Regular cardiac myocyte (primary cell): Measurements from ENCODE around the gene RAD9A. TPM values are rescaled to one million over a fixed set of nuclear protein-coding genes. Genes with fewer than 3 reads are reported as not detected.

Experiments used
- total RNA-seq: library from RNA; depleted of rRNA; stranded (reverse); fragments of >200 nt; gene quantifications from 2 replicates; pipeline ENCODE4 v1.2.3, GENCODE V29; 2014

The RAD9A gene
- 3.3 and 6.2 TPM in 2 replicates for total RNA-seq

DNA sequence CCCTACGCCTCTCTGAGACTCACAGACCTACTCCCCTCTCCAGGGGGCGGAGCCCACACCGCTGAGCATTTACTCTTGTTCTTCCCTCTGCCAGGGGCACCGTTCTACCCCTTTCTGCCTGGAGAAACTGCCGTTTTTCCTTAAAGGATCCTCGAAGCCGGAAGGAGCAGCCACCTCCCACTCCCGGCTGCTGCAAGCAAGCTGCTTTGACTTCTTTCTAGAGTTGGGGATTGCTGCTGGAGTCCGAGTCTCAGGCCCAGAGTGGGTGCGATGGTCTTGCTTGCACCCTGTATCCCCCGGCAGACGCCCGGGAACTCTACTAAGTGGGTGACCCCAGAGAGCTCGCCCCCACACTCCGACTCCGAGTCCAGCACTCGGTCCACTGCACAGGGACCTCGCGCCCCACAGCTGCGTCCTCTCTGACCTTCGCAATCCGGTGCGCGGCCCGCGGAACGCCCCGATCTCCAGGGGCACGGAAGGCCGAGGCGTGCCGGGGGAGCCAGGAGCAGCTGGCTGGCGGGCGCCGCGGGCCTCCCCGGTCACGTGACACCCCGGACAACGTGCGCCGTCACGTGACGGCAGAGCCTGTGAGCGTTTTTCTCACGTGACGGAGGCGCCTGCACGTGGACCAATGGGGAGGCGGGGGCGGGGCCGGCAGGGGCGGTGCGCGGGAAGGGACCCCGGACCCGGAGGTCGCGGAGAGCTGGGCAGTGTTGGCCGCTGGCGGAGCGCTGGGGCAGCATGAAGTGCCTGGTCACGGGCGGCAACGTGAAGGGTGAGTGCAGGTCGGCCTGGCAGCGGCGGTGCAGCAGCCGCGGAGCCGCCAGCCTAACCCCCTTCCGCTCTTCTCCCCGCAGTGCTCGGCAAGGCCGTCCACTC lies at the start of gene RAD9A:
TSS of gene RAD9A (plus strand) at position 683 of the 879 bp plus-strand sequence. CDS start at position 742, 59 bp downstream.

DNA sequence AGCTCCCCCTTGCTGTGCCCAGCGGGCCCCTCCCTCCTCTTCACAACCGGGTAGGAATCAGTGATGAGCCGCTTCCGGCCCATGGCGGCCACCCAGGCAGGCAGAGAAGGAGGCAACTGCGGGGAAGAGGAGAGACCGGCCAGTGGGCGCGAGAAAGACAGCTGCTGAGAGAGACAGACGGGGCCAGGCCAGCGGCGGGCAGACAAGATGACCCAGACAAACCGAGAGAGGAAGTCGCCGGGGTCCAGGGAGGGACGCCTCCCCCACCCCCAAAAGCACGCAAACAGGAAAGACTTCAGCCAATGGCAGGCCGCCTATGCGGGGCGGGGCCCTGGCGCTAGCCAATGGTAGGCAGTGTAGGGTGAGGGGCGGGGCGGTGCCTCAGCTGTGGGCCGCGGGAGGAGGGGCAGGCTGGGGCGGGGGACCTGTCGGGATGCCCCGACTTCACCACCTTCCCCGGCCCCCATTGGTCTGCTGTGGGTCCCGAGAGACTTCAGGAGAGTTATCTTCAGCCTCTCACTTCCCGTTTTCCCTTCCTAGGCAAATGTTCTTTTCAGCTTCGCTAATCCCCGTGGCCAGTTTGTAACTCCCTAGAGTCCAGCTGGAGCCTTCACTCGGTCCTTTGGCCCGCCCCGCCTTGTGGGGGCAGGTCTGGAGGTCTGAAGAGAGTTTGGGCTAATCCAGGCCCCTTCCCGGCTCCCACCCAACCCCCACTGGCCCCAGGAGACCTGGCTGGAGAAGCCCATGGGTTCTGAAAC lies 38.3 kb upstream of the RAD9A start, which contains the start of gene POLD4:
TSS of gene POLD4 (minus strand) at position 230 of the 758 bp plus-strand sequence. CDS start at position 83, 147 bp downstream.

DNA sequence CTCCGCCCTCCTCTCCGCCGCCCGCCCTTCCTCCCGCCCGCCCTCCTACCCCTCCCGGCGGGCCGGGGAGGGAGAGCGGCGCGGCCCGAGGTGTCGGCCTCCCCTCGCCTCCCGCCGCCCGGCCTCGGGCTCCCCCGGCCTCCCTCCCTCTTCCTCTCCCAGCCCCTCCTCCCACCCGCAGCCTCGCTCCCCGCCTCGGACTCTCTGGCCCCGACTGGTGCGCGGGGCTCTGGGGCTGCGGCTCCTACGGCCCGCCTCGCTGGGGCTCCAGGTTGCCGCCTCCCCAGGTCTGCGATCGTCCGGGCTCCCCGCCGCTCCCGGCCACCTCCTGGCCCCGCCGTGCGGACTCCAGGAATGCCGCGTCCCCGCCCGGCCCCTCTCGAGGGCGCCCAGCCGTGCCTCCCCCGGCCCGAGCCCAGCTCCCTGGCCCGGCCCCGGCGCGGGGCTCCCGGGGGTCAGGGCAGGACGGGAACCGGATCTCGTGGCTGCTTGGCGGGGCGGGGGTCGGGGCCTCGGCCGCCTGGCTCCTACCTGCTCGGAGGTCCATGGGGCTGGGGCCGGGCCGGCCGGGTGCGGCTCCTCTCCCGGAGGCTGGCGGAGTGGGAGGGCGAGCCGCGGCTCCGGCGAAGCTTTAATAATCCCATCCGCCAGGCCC lies 18.7 kb upstream of the RAD9A start, which contains the start of gene CLCF1:
TSS of gene CLCF1 (minus strand) at position 606 of the 655 bp plus-strand sequence. CDS start at position 547, 59 bp downstream.

DNA sequence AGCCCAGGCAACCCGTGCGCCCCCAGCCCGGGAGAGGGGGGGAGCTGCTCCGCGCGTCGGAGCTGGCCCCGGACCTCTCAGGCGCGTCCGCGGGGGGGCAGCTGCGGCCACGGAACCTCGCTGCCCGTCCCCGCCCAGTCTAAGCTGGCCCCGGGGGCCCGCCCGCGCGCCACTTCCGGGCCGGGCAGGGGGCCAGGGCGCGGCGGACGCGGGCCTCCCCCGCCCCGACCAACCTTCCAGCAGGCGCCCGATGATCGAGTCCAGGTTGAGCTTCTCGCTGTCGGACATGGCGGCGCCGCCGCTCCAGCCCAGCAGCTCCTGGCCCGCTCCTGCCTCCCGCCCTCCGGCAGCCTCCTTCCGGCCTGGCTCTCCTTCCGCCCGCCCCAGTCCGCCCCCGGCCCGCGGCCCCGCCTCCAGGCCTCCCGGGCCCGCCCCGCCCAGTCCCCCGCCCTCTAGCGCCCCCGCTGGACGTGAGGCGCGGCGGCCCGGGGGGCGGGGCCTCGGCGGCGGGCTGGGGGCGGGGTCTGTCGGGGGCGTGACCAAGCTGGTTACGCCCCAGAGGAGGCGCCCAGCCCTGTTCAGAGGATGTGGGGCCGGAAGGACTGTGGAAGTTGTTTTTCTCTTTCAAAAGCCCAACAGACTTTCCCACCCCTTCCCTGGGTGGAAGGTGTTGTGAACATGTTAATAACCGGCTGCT lies 9.9 kb downstream of the RAD9A start, which contains the start of gene PPP1CA:
TSS of gene PPP1CA (minus strand) at position 364 of the 697 bp plus-strand sequence. CDS start at position 288, 76 bp downstream.

DNA sequence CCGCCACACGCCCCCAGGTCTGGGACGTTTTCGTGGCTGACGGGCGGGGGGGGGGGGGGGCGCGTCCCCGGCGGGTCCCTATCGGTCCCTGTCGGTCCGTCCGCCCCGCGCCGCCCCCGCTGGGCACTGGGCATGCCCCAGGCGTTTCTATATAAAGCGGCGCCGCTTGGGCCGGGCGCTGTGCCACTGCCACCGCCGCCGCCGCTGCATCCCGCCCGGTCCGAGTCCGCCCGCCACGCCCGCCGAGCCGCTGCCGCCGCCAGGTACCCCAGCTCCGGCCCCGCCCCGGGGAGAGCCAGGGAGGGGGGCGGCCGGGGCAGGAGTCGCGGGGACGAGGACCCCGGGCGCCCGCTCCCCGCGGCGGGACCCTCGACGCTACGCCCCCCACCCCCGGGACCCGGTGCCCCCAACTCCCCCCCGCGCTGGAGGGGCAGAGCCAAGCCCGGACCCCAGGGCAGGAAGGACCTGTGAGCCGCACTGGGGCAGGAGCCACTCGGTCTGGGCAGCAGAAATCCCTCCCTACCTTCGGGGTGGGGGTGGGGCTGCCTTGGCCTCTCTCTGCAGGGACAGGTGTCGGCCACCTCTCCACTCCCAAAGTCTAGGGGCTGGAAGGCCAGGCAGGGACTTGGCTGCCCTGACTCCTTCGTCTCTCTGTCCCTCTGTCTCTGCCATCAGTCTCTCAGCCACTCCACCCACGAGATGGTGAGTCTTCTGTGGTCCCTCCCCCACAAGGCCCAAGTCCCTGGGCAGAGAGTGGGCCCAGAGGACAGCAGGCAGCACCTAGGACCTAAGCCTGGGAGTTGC lies 23.9 kb downstream of the RAD9A start, which contains the start of gene CARNS1:
TSS of gene CARNS1 (plus strand) at position 178 of the 804 bp plus-strand sequence. CDS start at position 700, 522 bp downstream.

DNA sequence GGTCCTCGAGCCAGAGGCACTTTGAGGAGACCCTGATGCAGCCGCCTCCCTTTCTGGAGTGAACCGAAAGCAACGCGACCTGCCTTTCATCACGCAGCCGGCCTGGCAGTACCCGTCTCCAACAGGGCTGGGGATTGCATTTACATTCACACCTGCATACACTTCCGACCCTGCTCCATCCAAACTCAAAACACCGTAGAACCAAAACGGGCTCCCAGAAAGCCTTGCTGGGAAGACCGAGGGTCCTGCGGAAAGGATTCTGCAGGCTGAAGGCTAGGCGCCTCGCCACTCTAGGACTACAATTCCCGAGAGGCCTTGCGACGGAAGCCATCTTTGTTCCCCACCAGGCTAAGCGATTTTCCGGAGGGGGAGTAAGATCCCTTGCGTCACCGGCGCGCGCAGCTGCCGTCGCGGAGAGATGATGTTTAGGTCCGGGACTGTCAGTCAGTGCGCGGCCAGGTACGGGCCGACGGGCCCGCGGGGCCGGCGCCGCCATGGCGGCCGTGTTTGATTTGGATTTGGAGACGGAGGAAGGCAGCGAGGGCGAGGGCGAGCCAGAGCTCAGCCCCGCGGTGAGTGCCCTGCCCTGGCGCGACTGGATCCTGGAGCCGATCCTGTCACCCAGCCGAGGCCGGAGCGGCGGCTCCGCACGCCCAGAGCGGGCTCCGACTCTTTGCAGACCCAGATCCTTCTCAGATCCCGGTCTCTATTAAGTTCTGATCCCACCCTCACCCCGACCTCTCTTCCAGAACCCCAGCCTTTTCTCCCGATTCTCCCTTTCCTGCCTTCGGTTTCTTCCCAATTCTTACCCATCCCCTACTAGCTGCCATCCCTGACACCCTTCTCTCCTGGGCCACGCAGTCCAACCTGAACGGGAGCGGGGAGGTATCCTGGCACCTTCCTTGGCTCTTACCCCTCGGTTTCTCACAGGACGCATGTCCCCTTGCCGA lies 36.5 kb downstream of the RAD9A start, which contains the start of gene RPS6KB2:
TSS of gene RPS6KB2 (plus strand) at position 443 of the 950 bp plus-strand sequence. CDS start at position 495, 52 bp downstream.

DNA sequence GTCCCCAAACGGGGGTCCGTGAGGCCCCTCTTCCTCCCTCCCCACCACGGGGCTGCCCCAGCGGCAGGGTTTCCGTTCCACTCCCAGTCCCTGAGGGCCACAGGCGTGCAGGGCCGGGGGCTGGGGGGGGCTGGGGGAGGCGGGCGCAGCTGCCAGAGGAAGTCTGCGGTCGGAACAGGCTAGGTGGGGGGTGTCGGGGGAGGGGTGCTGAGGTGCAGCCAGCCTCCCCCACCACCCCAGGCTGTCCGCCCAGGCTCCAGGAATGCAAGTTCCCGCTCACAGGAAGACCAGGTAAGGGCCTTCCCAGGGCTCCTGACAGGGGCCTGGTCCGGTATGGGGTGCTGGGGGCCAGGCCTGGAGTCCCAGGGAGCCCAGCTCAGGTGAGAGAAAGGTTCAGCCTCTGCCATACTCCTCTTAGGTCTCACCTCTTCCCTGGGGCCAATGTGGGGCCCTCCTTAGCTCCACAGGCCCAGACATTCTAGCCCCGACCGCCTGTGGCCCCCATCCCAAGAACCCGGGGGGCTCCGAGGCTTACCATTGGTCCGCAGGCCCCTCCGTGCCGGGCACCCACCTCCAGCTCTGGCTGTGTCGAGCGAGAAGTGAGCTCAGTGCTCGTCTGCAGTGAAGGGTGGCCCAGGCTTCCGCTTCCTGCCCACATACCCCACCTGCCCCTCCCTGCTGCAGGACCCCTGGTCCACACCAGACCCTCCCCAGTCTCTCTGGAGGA lies 45.5 kb downstream of the RAD9A start, which contains the start of gene PTPRCAP:
TSS of gene PTPRCAP (minus strand) at position 601 of the 727 bp plus-strand sequence. CDS start at position 538, 63 bp downstream.

Other genes with a start within 250 kb of the RAD9A start
- gene GRK2, start 125.5 kb upstream of the RAD9A start, total RNA-seq, result 24.0 and 41.6 TPM in 2 replicates
- gene ANKRD13D, start 102.7 kb upstream of the RAD9A start, total RNA-seq, result 33.3 and 33.7 TPM in 2 replicates
- gene SSH3, start 88.5 kb upstream of the RAD9A start, total RNA-seq, result 5.6 and 14.9 TPM in 2 replicates
- gene POLD4, start 38.4 kb upstream of the RAD9A start, total RNA-seq, result 58.6 and 74.8 TPM in 2 replicates
- gene CLCF1, start 18.4 kb upstream of the RAD9A start, total RNA-seq, result 3.4 and 7.1 TPM in 2 replicates
- 87.7 and 243 TPM in 2 replicates for gene PPP1CA, start 9.9 kb downstream of the RAD9A start, total RNA-seq
- gene TBC1D10C, start 12.1 kb downstream of the RAD9A start, total RNA-seq, result not detected in 2 replicates
- gene CARNS1, start 23.7 kb downstream of the RAD9A start, total RNA-seq, result 0.19 and 0.28 TPM in 2 replicates
- 29.6 and 50.6 TPM in 2 replicates for gene RPS6KB2, start 36.5 kb downstream of the RAD9A start, total RNA-seq
- 0.19 and 0.28 TPM in 2 replicates for gene PTPRCAP, start 45.7 kb downstream of the RAD9A start, total RNA-seq
- 90.7 and 149 TPM in 2 replicates for gene CORO1B, start 51.5 kb downstream of the RAD9A start, total RNA-seq
- gene GPR152, start 60.7 kb downstream of the RAD9A start, total RNA-seq, result not detected in 2 replicates
- gene CABP4, start 63.4 kb downstream of the RAD9A start, total RNA-seq, result 0.28 and 0.38 TPM in 2 replicates
- 20.3 and 30.7 TPM in 2 replicates for gene TMEM134, start 77.3 kb downstream of the RAD9A start, total RNA-seq
- 69.1 and 75.7 TPM in 2 replicates for gene AIP, start 91.0 kb downstream of the RAD9A start, total RNA-seq
- gene PITPNM1, start 113.4 kb downstream of the RAD9A start, total RNA-seq, result 16.1 and 18.3 TPM in 2 replicates
- gene CDK2AP2, start 116.2 kb downstream of the RAD9A start, total RNA-seq, result 16.6 and 20.9 TPM in 2 replicates
- gene CABP2, start 131.5 kb downstream of the RAD9A start, total RNA-seq, result not detected in 2 replicates
- gene GSTP1, start 191.8 kb downstream of the RAD9A start, total RNA-seq, result 709 and 1,193 TPM in 2 replicates
- 142 and 188 TPM in 2 replicates for gene NDUFV1, start 214.9 kb downstream of the RAD9A start, total RNA-seq
- gene NUDT8, start 238.0 kb downstream of the RAD9A start, total RNA-seq, result 2.5 and 8.8 TPM in 2 replicates
- not detected in 2 replicates for gene TBX10, start 247.8 kb downstream of the RAD9A start, total RNA-seq